NOMO-1 treated with DMSO at 0.1 percent for 48 hours (cell line): ENCODE measurements around the gene CBY1.

Experiments used
- DNase-seq: peaks from one replicate; lab custom pipeline; 2025; ENCODE audit not compliant: unreplicated experiment; lab: John Stamatoyannopoulos, UW

CBY1 gene

DNA sequence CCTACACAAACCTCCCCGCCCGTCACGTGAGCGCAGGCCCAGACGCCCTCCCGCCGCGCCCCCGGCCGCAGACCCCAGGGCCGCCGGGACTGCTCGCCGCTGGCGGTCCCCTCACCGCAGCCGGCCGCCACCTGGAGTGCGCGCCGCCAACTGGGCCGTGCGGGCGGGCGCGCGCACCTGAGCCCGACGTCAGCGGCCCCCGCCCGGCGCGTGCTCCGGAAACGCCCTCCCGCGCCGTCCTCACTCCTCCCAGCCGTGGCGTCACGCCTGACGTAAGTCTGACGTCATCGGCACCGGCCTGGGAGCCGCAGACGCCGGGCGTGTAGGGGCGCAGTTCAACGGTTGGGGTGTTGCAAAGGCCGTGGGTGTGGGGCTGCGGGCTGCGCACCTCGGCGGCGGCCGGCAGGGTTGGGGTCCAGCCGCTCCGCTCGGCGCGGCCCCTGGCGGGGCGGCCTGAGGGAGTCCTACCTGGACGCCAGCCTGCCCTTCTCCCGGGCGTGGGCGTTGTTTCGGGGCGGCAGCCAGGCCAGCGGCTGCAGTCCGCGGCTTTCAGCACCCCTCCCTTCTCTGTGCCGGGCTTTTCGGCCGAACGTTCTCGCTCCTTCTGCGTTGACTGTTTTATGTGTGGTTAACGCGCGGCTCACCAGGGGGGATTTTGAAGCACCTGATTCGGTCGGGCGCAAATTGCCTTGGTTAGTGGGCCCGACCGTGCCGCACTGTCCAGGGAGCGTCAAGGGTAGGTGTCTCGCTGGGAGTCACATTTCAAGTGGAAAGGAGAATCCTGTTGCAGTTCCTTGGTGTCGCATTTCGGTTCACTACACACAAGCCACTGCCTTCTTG, 44.6 kb downstream of the CBY1 start, which contains the start of gene JOSD1:
JOSD1 (minus strand) TSS at position 155 of the 840 bp plus-strand sequence. CDS start 956 bp downstream, outside the sequence.
- peak; percentile 72 for DNase-seq

DNA sequence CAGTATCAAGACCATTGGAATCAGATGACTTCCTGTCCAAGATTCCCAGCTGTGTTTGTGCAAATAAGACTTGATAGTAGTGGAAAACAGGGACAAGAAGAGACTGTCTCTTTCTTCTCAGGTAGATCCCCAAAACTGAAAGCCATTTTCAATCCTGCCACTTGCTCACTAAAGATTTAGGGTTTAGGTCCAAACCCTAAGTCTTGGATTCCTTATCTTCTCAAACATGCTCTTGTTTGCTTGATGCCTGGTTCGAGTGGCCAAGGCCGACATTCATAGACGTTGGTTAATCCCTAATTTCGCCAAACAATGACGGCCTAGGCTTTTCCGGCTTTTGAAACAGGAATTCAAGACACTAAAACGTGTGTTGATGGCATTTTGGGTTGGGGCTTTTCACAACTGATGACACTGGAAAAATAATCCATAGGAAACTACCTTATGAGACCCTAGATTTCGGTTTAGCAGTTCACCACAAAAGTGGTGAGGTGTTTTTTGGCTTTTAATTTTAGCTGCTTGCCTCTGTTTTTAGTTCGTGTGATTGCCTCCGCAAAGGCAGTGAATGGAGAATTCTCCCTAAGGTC, 48.3 kb downstream of the CBY1 start:
- no peak for DNase-seq

DNA sequence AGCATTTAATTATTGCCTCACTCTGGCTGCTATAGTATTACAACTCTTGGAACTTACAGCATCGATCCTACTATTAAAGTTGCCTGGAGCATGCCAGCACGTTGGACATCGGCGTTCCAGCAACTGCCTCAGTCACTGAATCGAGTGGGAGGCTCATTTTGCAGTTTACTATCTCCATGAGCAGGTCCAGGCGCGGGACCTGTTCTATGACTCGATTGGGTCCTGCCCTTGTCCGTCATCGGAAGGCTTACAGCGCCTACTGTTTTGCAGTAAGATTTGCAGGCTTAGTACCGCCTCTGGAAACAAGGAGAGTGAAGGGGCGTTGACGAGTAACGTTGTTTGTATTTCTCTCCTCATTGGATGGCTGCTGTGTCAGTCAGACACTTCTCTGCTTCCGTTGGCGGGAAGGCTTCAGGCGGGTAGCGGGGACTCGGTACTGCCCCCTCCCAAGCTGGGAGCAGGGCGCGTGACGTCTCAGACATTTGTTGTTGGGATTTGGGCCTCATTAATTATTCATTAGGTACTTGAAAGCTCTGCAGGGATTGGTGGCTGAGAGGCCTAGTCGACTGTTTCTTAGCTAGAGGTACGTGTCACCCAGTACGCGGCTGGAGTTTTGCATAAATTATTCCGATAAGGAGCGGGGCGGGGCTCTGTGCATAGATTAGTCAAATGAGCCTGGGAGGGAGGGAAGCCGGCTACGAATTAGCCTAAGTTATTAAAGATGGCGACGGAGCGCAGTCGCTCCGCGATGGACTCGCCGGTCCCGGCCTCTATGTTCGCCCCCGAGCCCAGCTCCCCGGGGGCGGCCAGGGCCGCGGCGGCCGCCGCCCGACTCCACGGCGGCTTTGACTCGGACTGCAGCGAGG, 49.0 kb downstream of the CBY1 start, which contains the start of gene GTPBP1:
GTPBP1 (plus strand) TSS at position 710 of the 866 bp plus-strand sequence; CDS start at position 722, 12 bp downstream.
- peak; percentile 100 for DNase-seq

DNA sequence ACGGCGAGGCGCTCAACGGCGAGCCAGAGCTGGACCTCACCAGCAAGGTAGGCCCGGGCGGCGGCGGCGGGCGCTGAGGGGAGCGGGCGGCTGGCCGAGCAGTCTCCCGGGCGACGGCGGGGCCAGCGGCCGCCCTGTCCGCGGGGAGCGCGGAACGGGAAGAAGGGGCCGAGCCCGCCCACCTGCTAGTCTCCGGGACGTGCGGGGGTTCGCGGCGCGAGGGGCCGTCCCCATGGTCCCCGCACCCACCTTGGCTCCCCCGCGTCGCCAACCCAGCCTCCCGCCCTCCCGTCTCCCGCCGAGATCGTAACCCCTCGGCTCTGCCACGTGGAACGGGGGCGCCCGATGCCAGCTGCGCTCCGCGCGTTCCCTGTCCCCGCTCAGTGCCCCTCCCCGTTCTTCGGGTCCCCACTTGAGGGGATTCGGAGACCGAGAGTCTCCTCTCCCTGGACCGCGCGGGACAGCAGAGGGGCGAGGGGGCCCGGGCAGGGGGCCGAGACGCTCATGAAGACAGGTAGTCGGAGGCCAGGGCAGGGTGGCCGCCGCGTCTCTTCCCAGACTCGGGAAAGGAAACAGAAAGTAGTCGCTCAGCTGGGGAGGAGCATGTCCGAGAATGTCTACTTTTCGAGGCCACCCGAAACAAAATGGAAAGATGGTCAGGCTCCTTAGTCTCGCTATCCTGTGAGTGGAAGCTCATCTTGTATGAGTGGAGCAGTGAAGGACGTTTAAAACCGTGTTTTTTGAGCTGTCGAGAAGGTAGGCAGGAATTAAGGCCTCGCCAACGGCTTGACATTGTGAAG, 49.9 kb downstream of the CBY1 start:
- peak; percentile 25 for DNase-seq

DNA sequence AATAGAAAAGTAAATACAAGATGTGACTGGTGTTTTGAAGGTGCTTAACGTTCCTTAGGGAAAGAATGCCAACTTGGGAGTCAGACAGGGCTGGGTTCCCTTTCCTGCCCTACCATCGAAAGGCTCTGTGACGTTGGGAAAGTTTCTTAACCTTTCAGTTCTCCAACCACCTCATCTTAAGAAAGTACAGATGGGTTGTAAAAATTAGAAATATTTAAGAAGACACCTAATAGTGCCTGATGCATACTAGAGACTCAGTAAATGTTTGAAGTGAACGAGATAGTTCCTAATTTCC, 50.4 kb downstream of the CBY1 start:
- no peak for DNase-seq

DNA sequence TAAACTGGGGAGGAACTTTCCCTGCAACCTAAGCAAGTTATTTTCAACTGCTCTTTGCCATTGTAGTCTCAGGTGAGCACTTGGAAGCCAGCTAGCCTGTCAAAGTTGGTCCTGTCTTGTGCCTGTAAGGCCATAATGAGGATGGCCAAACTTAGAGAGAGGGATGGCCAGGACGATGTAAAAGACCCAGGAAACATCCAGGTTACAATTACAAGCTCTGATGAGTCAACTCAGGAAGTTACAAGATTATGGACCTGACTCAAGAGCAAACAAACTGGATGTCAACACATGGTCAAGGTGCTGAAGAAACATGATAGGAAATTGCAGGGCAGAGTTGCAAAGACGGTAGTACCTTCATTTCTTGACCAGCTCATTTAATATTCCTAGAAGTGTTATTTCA, 50.9 kb downstream of the CBY1 start:
- no peak for DNase-seq

- no peak for DNase-seq
Measured at GRCh38 chr22:38707984-38708383, 51.5 kb downstream of the CBY1 start.

GRCh38 chr22:38709306-38709705, 52.9 kb downstream of the CBY1 start:
- no peak for DNase-seq

GRCh38 chr22:38710351-38710750, 53.9 kb downstream of the CBY1 start:
- DNase-seq, result no peak

DNA sequence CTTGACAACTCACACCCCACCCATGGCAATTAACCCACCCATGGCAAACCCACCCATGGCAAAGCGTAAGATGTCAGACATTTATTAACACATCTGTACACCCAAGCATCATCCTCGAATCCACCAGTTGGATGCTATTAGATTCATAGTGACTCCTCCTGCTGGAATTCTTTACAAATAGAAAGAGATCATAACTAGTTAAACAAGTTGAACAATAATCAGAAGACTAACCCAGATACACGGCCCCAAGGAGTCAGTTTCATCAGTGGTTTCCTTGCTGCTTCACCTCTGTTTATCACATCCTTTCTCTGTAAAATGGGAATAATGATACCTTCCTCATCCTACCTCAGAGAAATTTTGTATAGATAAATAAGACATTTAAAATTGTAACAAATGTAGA, 54.4 kb downstream of the CBY1 start:
- no peak for DNase-seq

DNA sequence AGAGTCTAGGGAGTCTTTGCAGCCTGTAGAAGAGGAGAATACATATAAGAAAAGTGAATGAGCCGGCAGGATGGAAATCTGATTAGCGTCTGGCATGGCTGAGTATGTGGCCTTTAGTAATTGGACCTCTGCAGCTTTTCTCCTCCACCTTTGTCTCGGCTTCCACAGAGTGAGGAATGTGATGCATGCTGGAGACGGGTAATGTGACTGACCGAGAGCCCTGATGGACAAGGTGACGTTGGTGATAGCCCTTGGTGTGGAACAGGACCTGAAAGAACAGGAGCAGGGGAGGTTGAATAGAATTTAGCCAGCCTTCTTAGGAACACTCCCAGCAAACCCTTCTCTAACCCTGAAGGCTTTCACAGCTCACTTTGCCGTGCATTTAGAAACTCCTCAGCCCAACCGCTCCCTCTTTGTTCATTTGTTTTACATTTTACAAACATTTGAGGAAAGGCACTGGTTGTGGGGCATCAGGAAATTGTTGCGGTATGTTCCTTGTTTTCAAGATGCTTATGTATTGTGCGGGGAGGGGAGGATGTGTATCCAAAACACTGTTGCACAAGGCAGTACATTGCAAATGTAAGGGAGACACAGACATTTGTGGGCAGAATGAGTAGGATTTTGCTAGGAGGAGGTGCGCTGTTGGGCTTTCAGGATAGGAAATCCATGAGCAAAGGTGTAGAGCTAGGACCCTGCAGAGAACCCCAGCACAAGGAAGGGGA, 56.2 kb downstream of the CBY1 start:
- no peak for DNase-seq

- DNase-seq, result no peak
Measured at GRCh38 chr22:38713921-38714320, 57.5 kb downstream of the CBY1 start.

GRCh38 chr22:38715176-38715764, 58.8 kb downstream of the CBY1 start:
- DNase-seq, result no peak

DNA sequence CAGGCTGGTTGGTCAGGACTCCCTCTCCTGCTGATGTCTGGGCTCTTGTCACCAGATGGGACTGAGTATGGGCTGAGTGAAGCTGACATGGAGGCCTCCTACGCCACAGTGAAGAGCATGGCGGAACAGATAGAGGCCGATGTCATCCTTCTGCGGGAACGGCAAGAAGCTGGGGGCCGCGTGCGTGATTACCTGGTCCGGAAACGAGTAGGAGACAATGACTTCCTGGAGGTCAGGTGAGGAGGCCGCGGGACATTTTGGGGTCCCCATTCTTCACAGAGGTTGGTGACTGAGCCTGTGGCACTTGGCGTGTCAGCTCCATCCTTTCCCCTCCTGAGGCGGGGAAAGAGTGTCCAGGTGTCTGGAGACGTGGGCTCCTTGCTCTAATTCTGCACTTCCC, 59.4 kb downstream of the CBY1 start:
- no peak for DNase-seq

DNA sequence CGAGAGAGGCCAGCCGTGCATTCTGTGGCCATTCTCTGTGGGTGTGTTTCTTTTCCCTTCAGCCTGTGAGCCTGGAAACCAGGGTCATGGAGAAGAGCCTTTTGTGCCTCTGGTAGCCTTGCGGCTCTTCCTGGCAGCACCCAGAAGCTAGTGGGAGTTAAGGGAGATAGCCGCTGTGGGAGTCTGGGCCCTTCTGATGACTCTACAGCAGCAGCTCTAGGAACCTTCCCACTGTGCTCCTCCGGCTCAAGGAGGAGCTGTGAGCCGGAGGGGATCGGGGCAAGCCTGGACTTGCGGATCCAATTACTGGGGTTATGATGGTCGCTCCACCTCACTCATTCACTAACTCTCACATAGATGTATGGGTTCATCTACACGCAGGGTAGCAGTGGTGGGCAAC, 59.8 kb downstream of the CBY1 start:
- no peak for DNase-seq

- no peak for DNase-seq
Measured at GRCh38 chr22:38716826-38717225, 60.4 kb downstream of the CBY1 start.

DNA sequence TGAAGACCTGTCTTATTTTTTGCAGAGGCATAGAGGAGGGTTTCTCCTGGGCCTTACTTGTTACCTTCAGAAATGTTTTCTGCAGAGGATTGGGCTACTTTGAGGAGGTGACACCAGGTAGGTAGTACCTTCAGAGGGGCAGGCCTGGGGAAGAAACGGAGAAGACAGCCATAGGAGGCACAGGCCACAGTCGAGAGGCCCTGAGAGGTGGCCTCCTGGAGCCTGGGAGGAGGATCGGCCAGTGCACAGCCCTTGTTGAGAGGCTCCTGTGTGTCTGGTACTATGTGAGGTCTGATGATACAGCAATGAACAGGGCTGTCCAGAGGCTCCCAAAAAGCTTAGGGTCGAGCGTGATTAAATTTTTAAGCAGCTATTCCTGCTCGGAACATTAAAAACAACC, 60.8 kb downstream of the CBY1 start:
- no peak for DNase-seq

DNA sequence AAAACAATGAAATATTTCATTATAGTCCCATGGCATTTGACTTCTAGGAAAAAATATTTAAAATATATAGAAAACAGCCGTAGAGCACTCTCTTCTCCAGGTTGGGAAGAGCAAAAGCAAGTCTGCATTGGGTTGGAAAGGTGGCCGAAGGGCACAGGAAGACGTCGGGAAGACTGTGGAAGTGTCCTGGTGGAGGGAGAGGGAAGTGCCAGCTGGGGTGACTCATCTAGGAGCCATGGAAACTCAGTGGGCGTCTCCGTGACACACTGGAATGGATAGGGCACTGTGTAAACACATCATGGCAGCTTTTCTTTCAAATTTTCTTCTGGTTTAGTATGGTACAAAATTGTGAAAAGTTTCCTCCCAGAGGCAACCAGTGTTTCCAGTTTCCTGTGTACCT, 62.0 kb downstream of the CBY1 start:
- DNase-seq, result no peak

DNA sequence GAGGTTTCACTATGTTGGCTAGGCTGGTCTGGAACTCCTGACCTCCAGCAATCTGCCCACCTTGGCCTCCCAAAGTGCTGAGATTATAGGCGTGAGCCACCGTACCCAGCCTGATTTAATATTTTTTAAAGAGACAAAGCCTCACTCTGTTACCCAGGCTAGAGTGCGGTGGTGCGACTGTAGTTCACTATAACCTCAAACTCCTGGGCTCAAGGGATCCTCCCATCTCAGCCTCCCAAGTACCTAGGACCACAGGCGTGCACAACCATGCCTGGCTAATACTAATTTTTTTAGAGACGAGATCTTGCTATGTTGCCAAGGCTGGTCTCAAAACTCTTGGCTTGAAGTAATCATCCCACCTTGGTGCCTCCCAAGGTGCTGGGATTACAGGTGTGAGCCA, 62.8 kb downstream of the CBY1 start:
- DNase-seq, result no peak

DNA sequence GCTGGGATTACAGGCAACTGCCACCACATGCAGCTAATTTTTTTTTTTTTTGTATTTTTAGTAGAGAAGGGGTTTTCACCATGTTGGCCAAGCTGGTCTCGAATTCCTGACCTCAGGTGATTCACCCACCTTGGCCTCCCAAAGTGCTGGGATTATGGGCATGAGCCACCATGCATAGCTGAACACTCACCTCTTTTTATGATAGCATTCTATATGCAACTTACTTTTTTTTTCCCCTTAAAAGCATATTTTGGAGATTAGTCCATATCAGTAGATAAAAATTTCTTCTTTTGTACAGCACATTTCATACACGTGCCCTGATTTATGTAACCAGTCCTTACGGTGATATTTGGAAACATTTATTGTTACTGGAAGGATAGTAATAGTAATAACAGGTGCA, 63.9 kb downstream of the CBY1 start:
- DNase-seq, result no peak
